Testis (tissue), 3 donors: ENCODE results near the gene JPH2. TPM values are rescaled to one million over a fixed set of nuclear protein-coding genes. Genes with fewer than 3 reads are reported as not detected.
"Not testable (repeated sequence)": the region's sequence is repeated elsewhere in the genome, so short reads cannot be mapped to it uniquely, and the experiment has no call there.

Experiments used
- DNase-seq: peaks from one replicate; pipeline ENCODE4 v3.0.0-alpha.2; 2019
- H3K27ac ChIP-seq, 2 donors: fragments of 200-600 bp; sonication (generic); one replicate each; pipeline ENCODE4 v1.5.1; 2019
- H3K27me3 ChIP-seq: fragments of 200-600 bp; sonication (generic); one replicate; pipeline ENCODE4 v1.5.1; 2019
- H3K36me3 ChIP-seq: fragments of 200-600 bp; sonication (generic); one replicate; pipeline ENCODE4 v1.5.1; 2017; ENCODE audit warnings: low read depth; ENCODE audit errors: missing control alignments
- H3K4me1 ChIP-seq: fragments of 200-600 bp; sonication (generic); one replicate; pipeline ENCODE4 v1.5.1; 2019
- H3K4me3 ChIP-seq, 2 donors: fragments of 200-600 bp; sonication (generic); one replicate each; pipeline ENCODE4 v1.5.1; 2017 to 2019
- H3K9me3 ChIP-seq: fragments of 200-600 bp; sonication (generic); one replicate; pipeline ENCODE4 v1.5.1; 2017
- CTCF ChIP-seq, 3 experiments: fragments of 450-650 bp in 2 of 3; fragments of 200-600 bp in 1 of 3; sonication (generic) in 1 of 3; IDR thresholded peaks; one replicate each; pipeline ENCODE4 v1.5.1; 2016 to 2019; ENCODE audit warnings: antibody characterized with exemption in 3 of 3, mild to moderate bottlenecking in 2 of 3, moderate library complexity in 1 of 3
- POLR2A ChIP-seq: fragments of 450-650 bp; IDR thresholded peaks from one replicate; pipeline ENCODE4 v1.6.1; 2017; ENCODE audit warnings: antibody characterized with exemption, mild to moderate bottlenecking, moderate library complexity
- WGBS, 2 donors: methylation state at CpG; one replicate each; pipeline ENCODE4 v1.1.5; 2018; 5-methylcytosine and 5-hydroxymethylcytosine counted together
- intact Hi-C: fragments of 100-400 bp; cut with DNase I; formaldehyde crosslinking; loops from one replicate; pipeline ENCODE4 v1.15.1; 2023; ENCODE audit warnings: low total_unique reads
- polyA plus RNA-seq: library from polyadenylated mRNA; stranded (reverse); fragments of 350-450 nt; fragmentation: Illumina TruSeq; extraction: RNeasy Lipid Tissue Mini Kit (QIAGEN cat#74804); gene quantifications from one replicate; pipeline ENCODE4 v1.2.3, GENCODE V29; 2014; ENCODE audit warnings: low read depth, low replicate concordance; ENCODE audit not compliant: insufficient read depth
- total RNA-seq, 2 donors: library from RNA; depleted of rRNA; stranded (reverse); fragments of >200 nt; gene quantifications; one replicate each; pipeline ENCODE4 v1.2.3, GENCODE V29; 2016

The JPH2 gene
- total and polyA plus RNA-seq, 3 donors from 2014 or later, result 1.9 to 3.7 (median 3.2) TPM

GRCh38 chr20:44198872-44199271 lies 11.9 kb upstream of the JPH2 start:
- Histone ChIP-seq H3K4me3 (no peak overlapping the region), H3K36me3 (no peaks in the 10 kb centered on the region), H3K4me1 (no peaks in the 10 kb centered on the region), H3K27me3 (no peaks in the 10 kb centered on the region), H3K27ac (no peak overlapping the region), H3K9me3 (no peaks in the 10 kb centered on the region)
- intact Hi-C loops, result no loop called here
- no peak for DNase-seq
- WGBS, 2 donors, result 91 to 93% methylated on average over 4 of the region's 4 CpGs
- TF ChIP-seq POLR2A, result no peak
- TF ChIP-seq CTCF (IDR thresholded peaks at IDR 0.05), result no peak

GRCh38 chr20:44196271-44196670 lies 9.3 kb upstream of the JPH2 start:
- TF ChIP-seq CTCF (IDR thresholded peaks at IDR 0.05) (no peak), POLR2A (no peak)
- Histone ChIP-seq H3K36me3 (no peaks in the 10 kb centered on the region), H3K27ac (no peak overlapping the region), H3K4me3 (no peak overlapping the region), H3K4me1 (no peaks in the 10 kb centered on the region), H3K27me3 (no peaks in the 10 kb centered on the region), H3K9me3 (no peaks in the 10 kb centered on the region)
- WGBS, 2 donors, result 67 to 74% methylated on average over 3 of the region's 3 CpGs
- intact Hi-C loops, result no loop called here
- DNase-seq, result no peak

GRCh38 chr20:44195605-44196004 lies 8.6 kb upstream of the JPH2 start:
- Histone ChIP-seq H3K27ac (no peak overlapping the region), H3K4me1 (no peaks in the 10 kb centered on the region), H3K36me3 (no peaks in the 10 kb centered on the region), H3K4me3 (no peak overlapping the region), H3K9me3 (no peaks in the 10 kb centered on the region), H3K27me3 (no peaks in the 10 kb centered on the region)
- DNase-seq, result no peak
- intact Hi-C loops, result no loop called here
- TF ChIP-seq CTCF (IDR thresholded peaks at IDR 0.05) (no peak), POLR2A (no peak)
- WGBS, 2 donors, result 88 to 95% methylated on average over 1 of the region's 1 CpG

- 74 to 79% methylated on average over 2 of the region's 2 CpGs for whole genome bisulfite sequencing, 2 donors
- Histone ChIP-seq H3K27ac (no peak overlapping the region), H3K4me3 (no peak overlapping the region), H3K36me3 (no peaks in the 10 kb centered on the region), H3K4me1 (no peaks in the 10 kb centered on the region), H3K27me3 (no peaks in the 10 kb centered on the region), H3K9me3 (no peaks in the 10 kb centered on the region)
- no peak for DNase-seq
- TF ChIP-seq CTCF (IDR thresholded peaks at IDR 0.05), result no peak
- TF ChIP-seq POLR2A, result no peak
- intact Hi-C loops, result loop anchor here (5.0 kb wide), 1 partner anchor 76 kb away; no protein-coding TSS in a partner anchor
Observed at GRCh38 chr20:44193801-44194200, 6.8 kb upstream of the JPH2 start.

DNA sequence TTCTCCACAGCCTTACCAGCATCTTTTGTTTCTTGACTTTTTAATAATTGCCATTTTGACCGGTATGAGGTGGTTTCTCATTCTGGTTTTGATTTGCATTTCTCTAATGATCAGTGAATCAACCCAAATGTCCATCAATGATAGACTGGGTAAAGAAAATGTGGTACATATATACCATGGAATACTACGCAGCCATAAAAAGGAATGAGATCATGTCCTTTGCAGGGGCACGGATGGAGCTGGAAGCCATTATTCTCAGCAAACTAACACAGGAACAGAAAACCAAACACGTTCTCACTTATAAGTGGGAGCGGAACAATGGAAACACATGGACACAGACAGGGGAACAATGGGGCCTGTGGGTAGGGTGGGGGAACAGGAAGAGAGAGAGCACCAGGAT lies 4.7 kb upstream of the JPH2 start:
- intact Hi-C loops, result loop anchor here (5.0 kb wide), 1 partner anchor 74 kb away; no protein-coding TSS in a partner anchor
- WGBS, 2 donors, result 90 to 93% methylated on average over 5 of the region's 5 CpGs
- not testable (repeated sequence) for H3K27ac ChIP-seq, H3K27me3 ChIP-seq, H3K9me3 ChIP-seq, H3K36me3 ChIP-seq, DNase-seq, H3K4me3 ChIP-seq, H3K4me1 ChIP-seq
